HEK293T (cell line): ENCODE data around the gene ABR.
"Not testable (repeated sequence)": the region's sequence is repeated elsewhere in the genome, so short reads cannot be mapped to it uniquely, and the experiment has no call there.

ENCODE experiments used
- CTCF ChIA-PET: fragments of 350-600 bp; formaldehyde crosslinking; extraction: SDS; loops from one replicate; lab custom pipeline; 2021; ENCODE audit warnings: antibody characterized with exemption, inconsistent platforms; lab: Yijun Ruan, JAX
- POLR2A ChIA-PET: fragments of 350-600 bp; formaldehyde crosslinking; extraction: SDS; loops from one replicate; lab custom pipeline; 2020; ENCODE audit warnings: antibody characterized with exemption, inconsistent platforms; lab: Yijun Ruan, JAX
- DNase-seq: peaks from one replicate; pipeline ENCODE4 v3.0.0; 2012; ENCODE audit warnings: mixed read lengths; ENCODE audit errors: extremely low spot score
- ARNT ChIP-seq: fragments of 450-650 bp; IDR thresholded peaks from 2 replicates; pipeline ENCODE4 v1.6.1; 2017; ENCODE audit warnings: mild to moderate bottlenecking
- BHLHE40 ChIP-seq: fragments of 450-650 bp; IDR thresholded peaks from 2 replicates; pipeline ENCODE4 v1.6.1; 2016; ENCODE audit warnings: mild to moderate bottlenecking, moderate library complexity, borderline replicate concordance
- CTBP1 ChIP-seq: fragments of 450-650 bp; IDR thresholded peaks from 2 replicates; pipeline ENCODE4 v1.6.1; 2016; ENCODE audit warnings: borderline replicate concordance
- ELF4 ChIP-seq: fragments of 450-650 bp; IDR thresholded peaks from 2 replicates; pipeline ENCODE4 v1.6.1; 2017; ENCODE audit warnings: antibody characterized with exemption
- FOXA1 ChIP-seq: fragments of 450-650 bp; IDR thresholded peaks from 2 replicates; pipeline ENCODE4 v1.6.1; 2016; ENCODE audit warnings: mild to moderate bottlenecking
- FOXK2 ChIP-seq: fragments of 450-650 bp; IDR thresholded peaks from 2 replicates; pipeline ENCODE4 v1.6.1; 2016; ENCODE audit warnings: mild to moderate bottlenecking
- FOXM1 ChIP-seq: fragments of 450-650 bp; IDR thresholded peaks from 2 replicates; pipeline ENCODE4 v1.6.1; 2017; ENCODE audit warnings: mild to moderate bottlenecking, borderline replicate concordance
- HDGF ChIP-seq: fragments of 450-650 bp; IDR thresholded peaks from 2 replicates; pipeline ENCODE4 v1.6.1; 2017; ENCODE audit warnings: antibody characterized with exemption, borderline replicate concordance
- L3MBTL2 ChIP-seq: fragments of 450-650 bp; conservative IDR thresholded peaks from 2 replicates; pipeline ENCODE4 v1.6.1; 2016; ENCODE audit warnings: mild to moderate bottlenecking
- LEF1 ChIP-seq: fragments of 450-650 bp; IDR thresholded peaks from 2 replicates; pipeline ENCODE4 v1.6.1; 2017; ENCODE audit warnings: mild to moderate bottlenecking, borderline replicate concordance
- NFRKB ChIP-seq: fragments of 450-650 bp; IDR thresholded peaks from 2 replicates; pipeline ENCODE4 v1.6.1; 2016; ENCODE audit warnings: mild to moderate bottlenecking, moderate library complexity
- PKNOX1 ChIP-seq: fragments of 450-650 bp; IDR thresholded peaks from 2 replicates; pipeline ENCODE4 v1.6.1; 2016
- SP1 ChIP-seq: fragments of 450-650 bp; IDR thresholded peaks from 2 replicates; pipeline ENCODE4 v1.6.1; 2017
- SUZ12 ChIP-seq: fragments of 450-650 bp; IDR thresholded peaks from 2 replicates; pipeline ENCODE4 v1.6.1; 2016; ENCODE audit warnings: mild to moderate bottlenecking
- TARDBP ChIP-seq: fragments of 450-650 bp; IDR thresholded peaks from 2 replicates; pipeline ENCODE4 v1.6.1; 2016
- ZNF384 ChIP-seq: fragments of 450-650 bp; IDR thresholded peaks from 2 replicates; pipeline ENCODE4 v1.6.1; 2016

The ABR gene

GRCh38 chr17:996554-997344 lies 183.0 kb downstream of the ABR start, which contains the start of gene TIMM22:
Gene TIMM22, plus strand, starts transcription at chr17:997129. Its CDS starts 14 bp downstream, at chr17:997143.
- TF ChIP-seq TARDBP = no peak; the same call in 1 of the 2 replicates
- TF ChIP-seq HDGF = no peak
- TF ChIP-seq L3MBTL2 = peak; percentile 99
- TF ChIP-seq ELF4 = peak; percentile 88
- TF ChIP-seq CTBP1 = 0 out of 2 replicates have a peak, but pooled peaks have one; percentile 7
- TF ChIP-seq FOXM1 = peak; percentile 74; the same call in 1 of the 2 replicates
- TF ChIP-seq SUZ12 = peak; percentile 73
- peak; percentile 73 for TF ChIP-seq NFRKB
- 0 out of 2 replicates have a peak, but pooled peaks have one; percentile 59 for TF ChIP-seq LEF1
- ChIA-PET POLR2A (interaction anchor here (0.6 to 1.7 kb wide), 11 partner anchors 8 to 282 kb away, joined by 3 to 5 read pairs (median 4); partner anchors contain the start of genes GLOD4, MRM3, NXN and VPS53), CTCF (interaction anchor here (0.6 to 1.2 kb wide), 8 partner anchors 16 to 584 kb away, joined by 3 to 8 read pairs (median 3); no protein-coding TSS in a partner anchor)
- DNase-seq = peak; percentile 96

- DNase-seq, CTCF ChIA-PET, POLR2A ChIA-PET: not testable (repeated sequence)
These were observed 184.5 kb downstream of the ABR start for GRCh38 chr17:995324-995723.

GRCh38 chr17:992933-993332 lies 186.8 kb downstream of the ABR start:
- no peak for DNase-seq
- CTCF ChIA-PET = interaction anchor here (0.7 kb wide), 1 partner anchor 13 kb away, joined by 3 read pairs; the partner anchor contains the start of gene NXN
- POLR2A ChIA-PET = no interaction called here
- TF ChIP-seq SP1 = no peak
- no peak for TF ChIP-seq NFRKB
- no peak for TF ChIP-seq TARDBP
- no peak for TF ChIP-seq CTBP1
- no peak for TF ChIP-seq PKNOX1
- no peak for TF ChIP-seq HDGF
- TF ChIP-seq FOXA1 = no peak
- no peak for TF ChIP-seq ZNF384
- TF ChIP-seq BHLHE40 = no peak
- no peak for TF ChIP-seq ELF4
- no peak for TF ChIP-seq FOXK2
- no peak for TF ChIP-seq FOXM1
- TF ChIP-seq ARNT = no peak
- no peak for TF ChIP-seq LEF1
- no peak for TF ChIP-seq L3MBTL2

GRCh38 chr17:988561-988960 lies 191.2 kb downstream of the ABR start:
- TF ChIP-seq NFRKB (no peak), HDGF (no peak), L3MBTL2 (no peak), PKNOX1 (no peak), BHLHE40 (no peak), SP1 (no peak), FOXK2 (no peak), LEF1 (no peak), SUZ12 (no peak), FOXM1 (no peak), CTBP1 (no peak), ELF4 (no peak), ARNT (no peak), FOXA1 (no peak)
- DNase-seq = no peak
- ChIA-PET CTCF (no interaction called here), POLR2A (interaction anchor here (1.0 kb wide), 1 partner anchor 8 kb away, joined by 3 read pairs; the partner anchor contains the start of gene TIMM22)

GRCh38 chr17:987931-988330 lies 191.8 kb downstream of the ABR start:
- CTCF ChIA-PET = no interaction called here
- POLR2A ChIA-PET = interaction anchor here (1.0 kb wide), 1 partner anchor 9 kb away, joined by 3 read pairs; the partner anchor contains the start of gene TIMM22
- no peak for DNase-seq
- no peak for TF ChIP-seq FOXK2
- TF ChIP-seq ELF4 = no peak
- no peak for TF ChIP-seq FOXM1

- no peak for DNase-seq
- ChIA-PET CTCF (no interaction called here), POLR2A (no interaction called here)
- TF ChIP-seq ZNF384 = no peak
- TF ChIP-seq FOXM1 = no peak
- no peak for TF ChIP-seq LEF1
- TF ChIP-seq FOXK2 = no peak
- TF ChIP-seq ELF4 = no peak
- no peak for TF ChIP-seq L3MBTL2
- TF ChIP-seq SUZ12 = no peak
- TF ChIP-seq NFRKB = no peak
- TF ChIP-seq BHLHE40 = no peak
- TF ChIP-seq HDGF = no peak
- no peak for TF ChIP-seq PKNOX1
These were observed 193.4 kb downstream of the ABR start for GRCh38 chr17:986322-986929.
